K562 (cell line): ENCODE results near the gene BPTF. TPM values are rescaled to one million over a fixed set of nuclear protein-coding genes. Genes with fewer than 3 reads are reported as not detected.
A peak's percentile ranks its signal among the peaks of the same experiment; 100 is the strongest.
"Not testable (repeated sequence)": the region's sequence is repeated elsewhere in the genome, so short reads cannot be mapped to it uniquely, and the experiment has no call there.

Source experiments
- ARID3A ChIP-seq: IDR thresholded peaks from 2 replicates; pipeline ENCODE4 v1.6.1; 2012; ENCODE audit warnings: low read depth, low read length, improper control_type of control experiment, borderline replicate concordance
- ATF3 ChIP-seq, 2 experiments: fragments of 450-650 bp in 1 of 2; sonication (generic) in 1 of 2; formaldehyde crosslinking in 1 of 2; IDR thresholded peaks in 1 of 2; conservative IDR thresholded peaks in 1 of 2; 2 replicates each; pipeline versions ENCODE4 v1.6.1 to v1.8.1; 2016 to 2023; ENCODE audit warnings: mild to moderate bottlenecking in 2 of 2, moderate library complexity in 2 of 2, inconsistent platforms in 1 of 2, missing genetic modification reagents in 1 of 2
- ATF7 ChIP-seq: fragments of 450-650 bp; IDR thresholded peaks from 2 replicates; pipeline ENCODE4 v1.7.1; 2014; ENCODE audit warnings: mild to moderate bottlenecking, moderate library complexity
- C11orf30 ChIP-seq: fragments of 450-650 bp; IDR thresholded peaks from 2 replicates; pipeline ENCODE4 v1.6.1; 2016; ENCODE audit warnings: low read depth, mild to moderate bottlenecking
- CREM ChIP-seq: IDR thresholded peaks from 2 replicates; pipeline ENCODE4 v1.6.1; 2014; ENCODE audit warnings: antibody characterized with exemption, low read depth
- CTBP1 ChIP-seq: fragments of 450-650 bp; IDR thresholded peaks from 2 replicates; pipeline ENCODE4 v1.6.1; 2016; ENCODE audit warnings: borderline replicate concordance
- DPF2 ChIP-seq: fragments of 450-650 bp; IDR thresholded peaks from 2 replicates; pipeline ENCODE4 v1.6.1; 2016
- FOSL1 ChIP-seq: fragments of 200-800 bp; sonication (Bioruptor generic); conservative IDR thresholded peaks from 2 replicates; pipeline ENCODE4 v1.6.1; 2016; ENCODE audit warnings: missing genetic modification characterization, missing compliant biosample characterization
- JUN ChIP-seq, 2 experiments: sonication (generic) in 1 of 2; formaldehyde crosslinking in 1 of 2; IDR thresholded peaks; 2 replicates each; pipeline versions ENCODE4 v1.6.1 to v1.8.0; 2012 to 2022; ENCODE audit warnings: borderline replicate concordance in 2 of 2, mild to moderate bottlenecking in 2 of 2, improper control_type of control experiment in 1 of 2, low read depth in 1 of 2, low read length in 1 of 2, missing genetic modification reagents in 1 of 2
- JUND ChIP-seq, 2 experiments: IDR thresholded peaks; 2 replicates in 1 of 2; 3 replicates in 1 of 2; pipeline ENCODE4 v1.6.1; 2011; ENCODE audit warnings: borderline replicate concordance in 2 of 2, low read depth in 2 of 2, low read length in 2 of 2, improper control_type of control experiment in 1 of 2, missing biosample characterization in 1 of 2, missing genetic modification characterization in 1 of 2, missing genetic modification reagents in 1 of 2
- MAFF ChIP-seq: IDR thresholded peaks from 2 replicates; pipeline ENCODE4 v1.6.1; 2012; ENCODE audit warnings: low read length, improper control_type of control experiment
- SMARCA4 ChIP-seq: fragments of 450-650 bp; IDR thresholded peaks from 2 replicates; pipeline ENCODE4 v1.6.1; 2016
- SMC3 ChIP-seq: conservative IDR thresholded peaks from 2 replicates; pipeline ENCODE4 v1.6.1; 2011; ENCODE audit warnings: low read depth, low read length, improper control_type of control experiment; ENCODE audit not compliant: insufficient read depth
- ZEB2 ChIP-seq: fragments of 450-650 bp; IDR thresholded peaks from 2 replicates; pipeline ENCODE4 v1.6.1; 2016
- ZNF592 ChIP-seq: fragments of 450-650 bp; IDR thresholded peaks from 2 replicates; pipeline ENCODE4 v1.6.1; 2017; ENCODE audit warnings: antibody characterized with exemption, mild to moderate bottlenecking
- polyA plus RNA-seq, 8 experiments: library from polyadenylated mRNA; depleted of rRNA in 4 of 8; stranded (reverse) in 5 of 8; unstranded in 3 of 8; fragments of >200 nt; fragmentation: Nextera tagmentation in 2 of 8; fragmentation: Illumina TruSeq in 1 of 8; extraction: Ambion mirVana in 2 of 8; extraction: Trizol in 1 of 8; gene quantifications; 2 replicates each; pipeline versions ENCODE4 v1.2.1 to v1.2.3, GENCODE V29; 2011 to 2014; ENCODE audit warnings: inconsistent platforms in 1 of 8, missing spikeins in 1 of 8
- total RNA-seq, 7 experiments: library from RNA; depleted of rRNA in 6 of 7; stranded (reverse); fragments of >200 nt in 6 of 7; fragmentation: Illumina TruSeq in 2 of 7; extraction: Trizol in 2 of 7; gene quantifications; 2 replicates each; pipeline versions ENCODE4 v1.2.1 to v1.2.3, GENCODE V29; 2011 to 2021; ENCODE audit warnings: low replicate concordance in 1 of 7

Gene BPTF
- total and polyA plus RNA-seq, 9 of the 15 experiments (the other 6 are each of a cell fraction or from before 2014, with no cell fraction given) = 12.5 to 52.1 (median 26.9) TPM

GRCh38 chr17:67963145-67963572, 137.9 kb downstream of the BPTF start (continued):
- TF ChIP-seq ARID3A (peak; percentile 90), DPF2 (peak; percentile 63; the same call in 1 of the 2 replicates), CTBP1 (peak; percentile 54; the same call in 1 of the 2 replicates), CREM (0 out of 2 replicates have a peak, but pooled peaks have one; percentile 16), C11orf30 (peak; percentile 74), JUND (IDR thresholded peaks at IDR 0.05; ENCODE audit: borderline replicate concordance, low read depth, low read length) (peak; percentile 89), JUND (tag; IDR thresholded peaks at IDR 0.05; ENCODE audit: borderline replicate concordance, low read depth, low read length) (peak; percentile 88), SMARCA4 (peak; percentile 53), ZNF592 (peak; percentile 50; the same call in 1 of the 2 replicates), JUN (IDR thresholded peaks at IDR 0.05; ENCODE audit: borderline replicate concordance, low read depth, low read length) (peak; percentile 65; the same call in 1 of the 2 replicates), ATF7 (peak; percentile 14; the same call in 1 of the 2 replicates), ATF3 (IDR thresholded peaks at IDR 0.05) (peak; percentile 86), ZEB2 (peak; percentile 61; the same call in 1 of the 2 replicates), FOSL1 (peak; percentile 90), MAFF (peak; percentile 42; the same call in 1 of the 2 replicates), SMC3 (0 out of 2 replicates have a peak, but pooled peaks have one; percentile 31)
- TF ChIP-seq JUN (CRISPR knock-in tag; IDR thresholded peaks at IDR 0.05; ENCODE audit: borderline replicate concordance); ATF3 (CRISPR knock-in tag; conservative IDR thresholded peaks at IDR 0.05): not testable (repeated sequence)
